Activated CD8-positive, alpha-beta memory T cell treated with anti-CD3 and anti-CD28 coated beads, Interleukin-2, amount 50 U/mL, for 1 hour (primary cell): ENCODE data around the gene PLCL2.
"Not testable (repeated sequence)": the region's sequence is repeated elsewhere in the genome, so short reads cannot be mapped to it uniquely, and the experiment has no call there.

Experiments
- DNase-seq: peaks from one replicate; pipeline ENCODE4 v3.0.0-alpha.2; 2020; ENCODE audit errors: extremely low read depth

PLCL2 gene

DNA sequence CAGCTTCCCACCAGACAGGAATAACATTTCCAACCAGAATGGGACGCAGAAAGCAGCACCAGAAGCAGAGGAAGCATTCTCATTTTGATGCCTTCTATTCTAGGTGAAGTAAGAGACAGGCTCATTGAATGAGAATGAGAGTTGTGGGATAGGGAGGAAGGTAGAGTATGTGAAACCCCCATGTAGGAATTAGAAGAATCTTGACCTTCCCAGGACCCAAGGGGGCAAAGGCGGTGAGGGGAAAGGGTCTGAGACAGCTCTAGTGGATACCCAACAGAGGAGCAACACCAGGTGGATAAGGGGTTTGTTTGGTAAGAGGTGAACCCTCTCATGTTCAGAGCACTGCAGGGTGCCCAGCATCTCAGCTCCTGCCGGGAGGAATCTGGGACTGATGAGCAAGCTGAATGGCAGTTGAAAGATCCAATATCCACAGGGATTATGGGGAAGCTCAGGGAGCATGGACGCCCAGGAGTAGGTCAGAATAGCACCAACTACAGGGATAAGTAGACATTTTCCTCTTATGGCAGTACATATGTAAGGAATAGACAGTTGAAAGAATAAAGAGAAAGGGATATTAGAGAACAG, 77.0 kb downstream of the PLCL2 start:
- DNase-seq = no peak

DNA sequence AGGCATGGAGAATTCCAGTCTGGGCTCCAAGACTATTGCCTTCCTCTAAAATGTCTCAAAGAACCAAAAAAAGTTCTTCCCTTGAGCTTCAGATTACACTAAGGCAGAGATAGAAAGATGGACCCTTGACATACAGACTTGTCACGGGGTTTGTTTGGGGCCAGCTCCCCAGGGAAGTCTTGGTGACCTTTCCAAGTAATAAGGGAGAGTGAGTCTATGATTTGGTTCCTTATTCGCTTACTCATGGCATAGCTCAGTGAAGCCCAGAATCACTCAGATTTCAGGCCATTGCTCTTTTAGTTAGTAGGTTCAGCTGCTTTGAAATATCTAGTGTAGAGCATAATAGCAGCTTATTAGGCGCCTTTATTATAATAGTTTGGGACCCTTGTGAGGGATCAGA, 90.3 kb downstream of the PLCL2 start:
- no peak for DNase-seq

DNA sequence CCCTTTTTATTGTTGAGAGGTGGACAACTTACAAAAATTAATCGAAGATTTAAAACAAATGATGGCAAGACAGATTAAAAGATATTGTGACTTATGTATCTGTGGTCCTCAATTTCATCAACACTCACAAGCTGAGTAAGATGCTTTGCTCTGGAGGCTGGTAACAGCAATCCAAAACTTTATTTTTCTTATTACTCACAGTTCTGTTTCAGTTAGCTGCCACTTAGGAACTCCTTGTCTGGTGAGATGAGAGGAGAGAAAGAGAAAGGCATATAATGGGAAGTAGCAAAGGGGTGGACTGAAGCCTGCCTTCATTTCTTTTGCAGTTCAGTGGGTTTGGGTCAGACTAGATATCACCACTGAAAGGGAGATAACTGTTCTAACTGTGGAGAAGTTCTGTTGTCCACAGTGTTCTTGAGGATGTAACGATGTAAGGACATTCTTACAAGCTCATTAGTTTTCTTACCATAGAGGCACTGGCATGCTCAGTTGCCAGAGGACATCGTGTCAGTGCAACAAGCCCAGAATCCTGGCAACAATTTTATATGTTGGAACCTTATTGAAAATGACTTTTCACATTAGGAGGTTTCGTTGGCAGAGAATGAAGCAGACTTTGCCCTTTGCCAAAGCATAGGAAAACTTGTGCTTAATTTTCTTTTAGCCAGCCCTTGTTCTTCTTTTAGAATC, 93.6 kb downstream of the PLCL2 start:
- no peak for DNase-seq

DNA sequence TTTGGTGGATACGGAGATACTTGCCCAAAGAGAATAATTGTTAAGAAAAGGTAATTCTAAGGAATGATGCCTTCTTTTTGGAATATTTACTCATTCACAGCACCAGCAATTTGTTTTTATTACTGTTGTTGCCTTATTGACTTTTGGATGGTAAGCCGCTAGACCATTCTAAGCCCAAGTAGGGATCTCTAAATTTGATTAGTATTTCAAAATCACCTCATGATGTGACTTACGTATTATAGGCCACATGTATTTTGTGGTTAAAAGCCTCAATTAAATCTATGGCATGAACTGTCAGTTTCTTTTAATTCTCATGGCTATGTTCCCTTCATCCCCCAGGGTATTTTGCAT, 94.1 kb downstream of the PLCL2 start:
- DNase-seq = no peak

DNA sequence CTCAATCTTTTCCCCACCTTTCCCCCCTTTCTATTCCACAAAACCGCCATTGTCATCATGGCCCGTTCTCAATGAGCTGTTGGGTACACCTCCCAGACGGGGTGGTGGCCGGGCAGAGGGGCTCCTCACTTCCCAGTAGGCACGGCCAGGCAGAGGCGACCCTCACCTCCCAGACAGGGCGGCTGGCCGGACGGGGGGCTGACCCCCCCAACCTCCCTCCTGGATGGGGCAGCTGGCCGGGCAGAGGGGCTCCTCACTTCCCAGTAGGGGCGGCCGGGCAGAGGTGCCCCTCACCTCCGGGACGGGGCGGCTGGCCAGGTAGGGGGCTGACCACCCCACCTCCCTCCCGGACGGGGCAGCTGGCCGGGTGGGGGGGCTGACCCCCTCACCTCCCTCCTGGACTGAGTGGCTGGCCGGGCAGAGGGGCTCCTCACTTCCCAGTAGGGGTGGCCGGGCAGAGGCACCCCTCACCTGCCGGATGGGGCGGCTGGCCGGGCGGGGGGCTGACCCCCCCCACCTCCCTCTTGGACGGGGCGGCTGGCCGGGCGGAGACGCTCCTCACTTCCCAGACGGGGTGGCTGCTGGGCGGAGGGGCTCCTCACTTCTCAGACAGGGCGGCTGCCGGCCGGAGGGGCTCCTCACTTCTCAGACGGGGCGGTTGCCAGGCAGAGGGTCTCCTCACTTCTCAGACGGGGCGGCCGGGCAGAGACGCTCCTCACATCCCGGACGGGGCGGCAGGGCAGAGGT, 95.2 kb downstream of the PLCL2 start:
- not testable (repeated sequence) for DNase-seq

DNA sequence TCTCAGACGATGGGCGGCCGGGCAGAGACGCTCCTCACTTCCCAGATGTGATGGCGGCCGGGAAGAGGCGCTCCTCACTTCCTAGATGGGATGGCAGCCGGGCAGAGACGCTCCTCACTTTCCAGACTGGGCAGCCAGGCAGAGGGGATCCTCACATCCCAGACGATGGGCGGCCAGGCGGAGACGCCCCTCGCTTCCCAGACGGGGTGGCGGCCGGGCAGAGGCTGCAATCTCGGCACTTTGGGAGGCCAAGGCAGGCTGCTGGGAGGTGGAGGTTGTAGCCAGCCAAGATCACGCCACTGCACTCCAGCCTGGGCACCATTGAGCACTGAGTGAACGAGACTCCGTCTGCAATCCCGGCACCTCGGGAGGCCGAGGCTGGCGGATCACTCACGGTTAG, 95.8 kb downstream of the PLCL2 start:
- not testable (repeated sequence) for DNase-seq

DNA sequence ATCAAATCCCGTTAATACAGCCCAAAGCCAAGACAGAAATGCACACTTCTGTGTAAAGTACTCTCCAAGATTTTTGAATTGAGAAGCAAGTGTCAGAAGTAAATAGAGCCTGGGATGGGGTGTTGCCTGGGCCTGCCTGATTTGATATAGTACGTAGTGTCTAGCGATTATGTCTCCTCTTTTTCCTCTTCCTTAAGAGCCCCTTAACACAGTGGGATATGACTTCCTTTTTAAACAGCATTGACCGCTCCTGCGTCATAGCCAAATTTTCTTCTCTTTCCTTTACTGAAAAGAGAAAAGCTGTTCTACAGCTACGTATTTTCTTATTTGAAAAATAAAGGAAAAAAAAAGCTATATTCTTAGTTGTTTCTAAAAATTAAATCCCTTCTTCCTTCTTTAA, 97.7 kb downstream of the PLCL2 start:
- no peak for DNase-seq

DNA sequence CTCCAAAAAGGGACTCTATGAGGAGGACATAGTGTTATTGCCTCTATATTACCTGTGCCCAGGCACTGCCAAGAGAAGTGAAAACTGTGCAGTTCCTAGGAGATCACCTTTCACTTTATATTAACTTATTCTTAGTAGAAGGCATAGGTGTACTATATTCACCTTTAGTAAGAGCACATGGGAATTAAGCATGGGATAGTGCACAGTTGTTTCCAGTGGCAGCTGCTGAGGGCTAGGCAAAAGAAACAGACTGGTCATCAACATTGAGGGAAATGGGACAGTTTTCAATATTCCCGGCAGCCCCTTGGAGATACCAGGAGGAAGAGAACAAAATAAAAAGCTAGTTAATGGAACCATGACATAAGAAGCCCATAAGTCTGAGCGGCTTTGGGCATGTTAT, 100.9 kb downstream of the PLCL2 start:
- DNase-seq = no peak

DNA sequence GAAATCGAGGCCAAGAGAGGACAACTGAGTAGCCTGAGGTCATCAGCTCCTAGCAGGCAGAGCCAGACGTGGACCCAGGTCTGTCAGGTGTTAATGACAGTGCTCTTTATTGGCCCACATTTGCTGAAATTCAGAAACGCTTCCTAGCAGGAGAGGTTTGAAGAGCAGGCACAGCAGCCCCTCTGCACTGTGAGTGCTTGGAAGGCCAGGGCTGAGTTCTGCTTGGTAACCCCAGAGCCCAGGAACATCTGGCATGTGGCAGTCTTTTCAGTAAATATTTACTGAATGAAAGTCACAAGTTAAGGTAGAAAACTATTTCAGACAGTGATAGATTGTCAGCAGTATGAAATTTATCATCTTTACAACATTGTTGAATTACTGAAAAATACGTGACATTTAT, 102.4 kb downstream of the PLCL2 start:
- no peak for DNase-seq

DNA sequence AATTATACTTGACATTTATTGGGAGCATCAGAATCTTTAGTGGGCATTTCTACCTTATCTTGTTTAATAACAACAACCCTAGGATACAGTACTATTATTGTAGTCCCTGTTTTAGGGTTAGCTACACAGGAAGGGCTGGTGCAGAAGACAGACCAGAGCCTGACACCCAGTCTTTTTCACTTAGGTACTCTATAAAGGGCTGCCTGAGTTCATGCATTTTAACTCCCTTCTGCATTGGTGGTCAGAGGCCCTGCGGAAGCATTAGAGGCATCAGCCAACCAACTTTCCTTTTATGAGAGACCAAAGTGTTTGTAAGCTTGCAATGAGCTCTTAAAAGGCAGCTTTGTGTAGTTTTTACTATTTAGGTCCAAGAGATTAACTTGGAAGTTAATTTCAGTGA, 105.4 kb downstream of the PLCL2 start:
- no peak for DNase-seq

DNA sequence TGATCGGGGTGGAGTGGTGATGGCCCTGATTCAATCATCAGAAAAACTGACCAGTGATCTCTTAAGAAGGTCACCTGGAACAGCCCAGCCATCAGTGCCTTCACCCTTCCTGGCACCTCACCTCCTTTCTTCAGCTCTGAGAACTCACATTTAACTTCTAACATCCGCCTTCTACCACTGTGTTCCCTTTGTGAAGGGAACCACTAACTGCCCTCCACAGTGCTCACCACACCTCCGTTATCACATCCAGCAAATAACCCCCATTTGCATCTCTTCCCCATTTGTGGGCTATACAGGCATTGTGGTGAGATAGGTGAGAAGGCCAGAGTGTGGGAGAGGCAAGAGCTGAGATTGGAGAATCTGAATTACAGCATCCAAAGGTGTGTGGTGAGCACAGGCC, 107.4 kb downstream of the PLCL2 start:
- no peak for DNase-seq

DNA sequence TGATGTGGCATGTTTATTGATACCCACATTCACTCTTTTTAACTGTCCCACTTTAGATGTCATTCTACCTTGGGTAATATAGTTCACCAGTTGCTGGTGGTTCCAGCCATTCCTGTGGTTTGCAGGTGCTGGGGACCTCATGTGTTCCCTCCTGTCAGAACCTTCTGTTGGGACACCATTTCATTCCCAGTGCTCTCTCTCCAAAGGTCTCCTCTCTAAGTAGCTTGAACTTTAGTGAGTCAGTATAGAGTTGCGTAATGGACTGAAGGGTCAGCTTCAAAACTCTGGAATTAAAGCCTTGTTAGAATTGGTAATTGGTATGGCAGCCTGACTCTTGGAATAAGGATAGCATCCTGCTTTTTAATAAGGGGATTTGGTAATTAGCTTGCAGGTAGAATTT, 108.5 kb downstream of the PLCL2 start:
- DNase-seq = no peak

DNA sequence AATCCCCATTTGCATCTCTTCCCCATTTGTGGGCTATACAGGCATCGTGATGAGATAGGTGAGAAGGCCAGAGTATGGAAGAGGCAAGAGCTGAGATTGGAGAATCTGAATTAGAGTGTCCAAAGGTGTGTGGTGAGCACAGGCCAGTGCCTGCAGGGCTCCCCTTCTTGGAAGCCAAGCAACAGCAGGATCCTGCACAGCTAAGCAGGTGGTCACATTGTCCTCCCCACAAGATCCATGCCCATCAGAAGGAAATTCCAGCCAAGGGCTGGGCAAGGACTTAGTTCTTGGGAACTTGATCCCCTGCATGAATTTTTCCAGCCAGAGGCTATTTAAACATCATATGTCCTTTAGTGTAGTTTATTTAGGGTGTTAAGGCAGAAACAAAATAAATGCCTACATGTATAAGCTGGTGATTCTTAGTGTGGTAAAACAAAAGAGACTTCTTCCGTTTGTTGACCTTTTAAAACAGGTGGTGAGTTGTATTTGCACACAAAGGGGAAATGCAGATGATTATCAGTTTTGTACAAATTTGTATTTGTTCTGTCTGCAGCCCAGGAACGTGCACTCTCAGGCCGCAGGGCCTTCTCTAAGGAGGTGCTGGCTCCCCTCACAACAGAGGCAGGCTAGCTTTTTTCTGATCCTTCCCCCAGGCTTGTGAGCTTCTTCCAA, 110.2 kb downstream of the PLCL2 start:
- no peak for DNase-seq

DNA sequence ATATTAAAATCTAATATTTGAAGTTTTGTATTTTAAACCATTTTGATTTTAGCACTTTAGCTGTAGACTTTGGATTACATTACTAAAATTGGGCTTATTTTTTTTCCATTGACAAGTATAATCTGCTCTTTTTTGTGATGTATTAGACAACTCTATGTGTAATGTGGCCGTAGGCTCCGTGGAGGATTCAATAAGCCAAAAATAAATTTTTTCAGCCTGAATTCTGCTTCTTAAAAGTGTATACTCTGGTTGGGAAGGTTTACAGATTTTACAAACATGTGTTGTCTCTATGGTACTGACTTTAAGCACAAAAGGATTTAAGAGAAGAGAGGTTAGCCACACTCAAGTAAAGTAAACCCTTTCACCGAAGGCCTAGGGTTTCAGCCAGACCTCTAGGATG, 110.8 kb downstream of the PLCL2 start:
- DNase-seq = no peak

DNA sequence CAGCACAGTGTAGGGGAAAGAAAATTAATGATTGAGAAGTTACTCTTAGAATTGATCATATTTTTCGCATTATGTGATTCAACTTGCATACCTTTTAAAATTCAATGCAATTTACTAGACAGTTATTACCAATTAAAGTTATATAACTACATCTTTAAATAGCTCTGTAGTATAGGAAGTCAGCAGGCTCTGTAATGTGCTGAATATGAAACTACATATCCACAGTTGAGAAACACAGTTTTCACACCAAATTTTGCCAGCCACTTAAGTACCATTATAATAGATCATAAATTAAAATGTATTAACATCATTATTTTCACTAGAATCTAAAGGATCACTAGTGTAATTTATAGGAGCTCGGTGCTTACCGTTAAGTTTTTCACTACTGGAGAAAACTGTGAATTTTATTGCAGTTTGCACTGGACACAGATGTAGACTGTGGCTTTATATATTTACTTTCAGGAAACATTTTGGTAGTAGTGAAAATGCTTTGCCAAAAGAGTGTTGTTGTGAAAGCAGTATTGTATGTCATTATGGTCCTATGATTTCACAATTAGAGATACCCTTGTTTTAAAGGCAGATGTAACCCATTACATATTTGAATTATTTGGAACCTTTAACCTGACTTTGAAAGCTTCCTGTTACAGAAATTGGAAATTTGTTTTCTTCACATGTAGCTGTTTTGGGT, 113.6 kb downstream of the PLCL2 start:
- no peak for DNase-seq

DNA sequence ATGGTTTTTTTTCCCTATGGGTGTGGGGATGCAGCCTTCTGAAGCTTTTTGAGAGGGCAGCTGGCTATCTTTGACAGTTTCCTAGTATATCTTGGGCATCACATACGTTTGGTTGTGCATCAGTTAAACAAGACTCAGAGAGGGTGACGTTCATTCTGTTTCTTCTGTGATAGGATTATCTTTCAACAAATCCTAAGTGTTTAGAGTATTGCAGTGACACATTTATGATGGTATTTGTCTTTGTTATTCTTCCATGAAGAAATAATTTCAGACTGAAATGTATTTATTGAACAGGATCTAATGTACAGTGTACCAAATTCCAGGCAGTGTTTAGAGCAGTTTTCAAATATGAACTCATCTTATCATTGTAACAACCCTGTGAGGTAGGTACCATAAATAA, 114.4 kb downstream of the PLCL2 start:
- DNase-seq = no peak

DNA sequence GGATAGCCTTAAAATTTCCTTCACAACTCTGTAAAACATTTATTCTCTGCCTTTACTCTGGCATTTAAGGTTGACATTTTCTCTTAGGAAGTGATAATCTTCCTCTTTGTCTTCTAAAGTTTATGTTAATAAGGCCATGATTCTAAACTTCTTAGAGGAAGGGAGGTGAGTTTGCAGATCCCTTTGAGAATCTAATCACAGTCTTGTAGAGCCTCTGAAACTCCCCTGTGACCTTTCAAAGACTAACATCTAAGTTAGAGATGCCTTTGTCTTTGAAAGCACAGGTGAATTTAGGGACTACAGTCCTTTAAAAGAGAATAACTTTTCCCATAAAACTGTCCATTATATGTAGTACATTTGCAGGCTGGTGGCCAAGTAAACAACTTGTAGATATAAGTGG, 115.1 kb downstream of the PLCL2 start:
- DNase-seq = no peak

DNA sequence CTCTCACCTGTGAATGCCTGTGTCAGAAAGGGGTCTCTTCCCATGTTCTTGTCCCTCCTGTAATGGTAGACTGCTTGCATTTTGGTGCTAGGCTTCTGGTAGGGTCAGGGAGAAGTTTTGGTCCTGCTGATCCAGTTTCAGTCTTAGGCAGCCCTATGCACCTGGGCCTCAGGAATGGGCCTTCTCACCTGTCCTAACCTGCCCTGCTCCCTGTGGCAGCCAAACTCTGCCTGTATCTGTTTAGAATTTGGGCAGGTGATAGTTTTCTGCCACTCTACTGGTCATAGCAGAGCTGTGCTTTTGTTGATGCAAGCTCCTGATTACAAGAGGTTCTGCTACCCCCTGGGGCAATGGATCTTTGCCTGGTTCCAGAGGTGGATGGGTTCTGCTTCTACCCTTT, 118.7 kb downstream of the PLCL2 start:
- no peak for DNase-seq

DNA sequence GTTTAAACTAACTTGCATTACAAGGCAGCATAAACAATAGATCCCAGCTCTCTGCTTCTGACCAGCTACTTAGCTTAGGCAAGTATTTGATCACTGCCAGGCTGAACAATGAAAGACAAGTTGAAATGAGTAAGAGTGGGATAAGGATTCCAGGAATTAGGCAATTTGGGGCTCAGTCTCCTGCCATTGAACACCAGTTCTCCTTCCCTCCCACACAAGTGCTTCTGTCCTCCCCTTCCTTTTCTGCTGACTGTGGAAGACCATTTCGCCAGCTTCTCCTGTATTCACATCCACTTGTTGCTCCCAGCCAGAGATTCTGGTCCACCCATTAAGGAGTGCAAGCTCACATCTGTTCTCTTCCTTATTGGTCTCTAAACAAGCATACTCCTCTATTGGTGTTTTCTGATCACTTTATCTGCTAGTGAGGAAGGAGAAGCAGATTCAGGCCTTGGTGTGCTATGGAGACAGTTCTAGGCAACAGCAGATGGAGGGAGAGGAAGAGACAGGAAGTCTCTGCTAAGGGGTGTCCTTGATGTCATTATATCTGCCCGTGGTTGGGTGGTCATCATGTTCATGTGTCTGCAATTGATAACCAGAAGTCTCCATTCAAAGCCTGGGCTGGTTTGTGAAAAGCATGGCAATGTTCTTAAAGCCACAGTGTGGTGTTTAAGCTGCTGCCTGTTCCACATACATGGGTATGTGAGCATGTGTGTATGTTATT, 121.5 kb downstream of the PLCL2 start:
- no peak for DNase-seq

DNA sequence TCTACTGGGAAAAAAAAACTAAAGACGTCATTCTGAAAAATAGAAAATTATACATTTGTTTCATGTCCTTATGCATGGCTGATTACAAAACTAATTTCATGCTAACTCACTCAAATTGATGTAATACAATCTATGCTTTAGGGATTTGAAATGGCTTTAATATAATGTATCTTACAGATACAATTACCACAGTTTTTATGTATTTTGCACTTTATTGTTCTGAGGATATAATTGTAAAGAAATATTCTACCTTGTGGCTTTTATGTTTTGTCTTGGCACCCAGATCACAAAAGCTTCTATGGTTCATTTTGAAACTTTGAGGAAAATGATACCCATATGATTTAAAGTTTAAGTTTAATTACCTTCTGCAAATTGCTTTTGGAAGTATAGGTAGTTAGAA, 122.5 kb downstream of the PLCL2 start:
- DNase-seq = no peak

DNA sequence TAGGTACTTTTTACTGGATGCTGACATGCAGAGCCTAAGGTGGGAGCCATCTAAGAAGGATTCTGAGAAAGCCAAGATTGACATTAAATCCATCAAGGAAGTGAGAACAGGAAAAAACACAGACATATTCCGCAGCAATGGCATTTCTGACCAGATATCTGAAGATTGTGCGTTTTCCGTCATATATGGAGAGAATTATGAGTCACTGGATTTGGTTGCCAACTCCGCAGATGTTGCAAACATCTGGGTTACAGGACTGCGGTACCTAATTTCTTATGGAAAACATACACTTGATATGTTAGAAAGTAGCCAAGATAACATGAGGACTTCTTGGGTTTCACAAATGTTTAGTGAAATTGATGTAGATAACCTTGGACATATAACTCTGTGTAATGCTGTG, 125.1 kb downstream of the PLCL2 start:
- no peak for DNase-seq
